Hindlimb muscle (tissue), 1 donor: ENCODE measurements around the gene TSPAN15. TPM values are rescaled to one million over a fixed set of nuclear protein-coding genes. Genes with fewer than 3 reads are reported as not detected.
"Not testable (repeated sequence)": the region's sequence is repeated elsewhere in the genome, so short reads cannot be mapped to it uniquely, and the experiment has no call there.

ENCODE experiments used
- DNase-seq: peaks from one replicate; pipeline ENCODE4 v3.0.0-alpha.2; 2013
- polyA plus RNA-seq: library from polyadenylated mRNA; unstranded; fragments of 120-200 nt; gene quantifications from one replicate; pipeline ENCODE4 v1.2.1, GENCODE V29; 2013; ENCODE audit not compliant: insufficient read length

The TSPAN15 gene
- polyA plus RNA-seq, 1 donor: 93.8 TPM

- not testable (repeated sequence) for DNase-seq
Observed at GRCh38 chr10:69488856-69489255, 37.6 kb downstream of the TSPAN15 start.

- no peak for DNase-seq
Observed at GRCh38 chr10:69489506-69490090, 38.3 kb downstream of the TSPAN15 start.

DNA sequence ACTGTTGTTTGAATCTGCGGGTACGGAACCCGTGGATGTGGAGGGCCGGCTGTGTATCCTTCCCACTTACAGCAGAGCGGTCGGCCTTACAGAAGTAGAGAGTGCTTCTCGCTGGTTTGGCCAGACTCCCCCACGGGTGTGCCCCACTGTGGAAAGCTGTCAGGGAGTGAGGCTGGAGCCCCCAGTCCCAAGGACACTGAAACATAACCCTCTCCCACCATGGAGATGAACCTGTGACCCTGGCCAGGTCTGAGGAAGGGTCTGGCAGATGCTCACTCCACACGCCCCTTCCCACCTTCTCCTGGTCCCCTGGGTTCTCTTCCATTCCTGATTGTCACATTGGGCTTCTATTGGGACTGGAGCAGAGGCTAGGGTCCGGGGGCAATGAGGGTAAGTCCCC lies 39.6 kb downstream of the TSPAN15 start:
- DNase-seq: no peak

- no peak for DNase-seq
Observed at GRCh38 chr10:69491611-69492010, 40.3 kb downstream of the TSPAN15 start.

GRCh38 chr10:69492091-69492745 lies 41.0 kb downstream of the TSPAN15 start:
- peak; percentile 46 for DNase-seq

DNA sequence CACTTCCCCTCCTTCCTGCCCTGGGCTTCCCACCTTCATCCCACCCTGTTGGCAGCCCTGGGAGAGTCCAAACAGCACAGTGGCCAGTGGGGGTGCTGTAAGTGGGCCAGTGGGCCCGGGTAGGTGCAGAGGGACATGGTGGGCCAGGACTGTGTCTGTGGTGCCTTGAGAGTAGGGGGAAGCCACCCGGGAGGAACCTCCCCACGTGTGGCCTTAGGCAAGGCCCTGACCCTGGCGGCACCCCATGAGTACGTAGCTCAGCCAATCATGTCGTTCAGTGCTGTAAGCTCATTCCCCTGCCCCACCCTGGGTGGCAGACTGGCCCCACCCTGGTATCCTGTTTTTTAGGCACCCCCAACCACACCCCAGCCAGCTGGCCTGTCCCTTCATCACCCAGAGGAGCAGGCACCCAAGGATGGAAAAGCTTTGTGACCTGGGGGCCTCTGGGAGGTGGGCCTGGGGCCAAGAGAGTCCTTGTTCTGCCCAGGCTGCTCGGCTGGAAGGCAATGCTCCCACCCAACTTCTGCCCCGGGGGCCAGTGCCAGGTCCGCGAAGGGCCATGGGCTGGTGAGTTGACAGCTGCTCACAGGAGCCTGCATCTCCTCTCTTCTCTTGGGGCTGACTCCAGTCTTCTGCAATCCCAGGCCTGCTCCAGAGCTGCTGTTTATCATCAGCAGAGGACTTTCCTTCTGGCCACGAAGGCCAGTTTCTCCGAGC lies 41.6 kb downstream of the TSPAN15 start:
- DNase-seq: no peak

GRCh38 chr10:69494626-69495558 lies 43.6 kb downstream of the TSPAN15 start:
- no peak for DNase-seq

DNA sequence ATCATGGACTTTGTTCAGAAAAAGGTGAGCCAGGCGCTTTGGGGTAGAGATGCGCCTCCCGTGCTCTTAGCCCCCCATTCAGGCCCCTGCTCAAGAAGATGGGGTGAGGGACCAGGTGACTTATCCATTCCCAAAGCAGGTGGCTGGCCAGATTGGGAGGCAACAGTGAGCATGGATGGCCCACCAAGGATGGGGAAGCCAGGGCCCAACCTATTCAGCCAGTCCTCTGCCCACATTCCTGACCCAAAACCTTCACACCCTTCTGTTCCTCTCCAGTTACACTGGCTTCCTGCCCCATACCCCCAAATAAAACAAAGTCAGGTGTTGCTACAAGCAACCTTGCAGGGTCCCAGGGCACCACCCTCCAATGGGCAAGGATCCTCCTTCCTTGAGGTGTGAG lies 44.4 kb downstream of the TSPAN15 start:
- DNase-seq: no peak

DNA sequence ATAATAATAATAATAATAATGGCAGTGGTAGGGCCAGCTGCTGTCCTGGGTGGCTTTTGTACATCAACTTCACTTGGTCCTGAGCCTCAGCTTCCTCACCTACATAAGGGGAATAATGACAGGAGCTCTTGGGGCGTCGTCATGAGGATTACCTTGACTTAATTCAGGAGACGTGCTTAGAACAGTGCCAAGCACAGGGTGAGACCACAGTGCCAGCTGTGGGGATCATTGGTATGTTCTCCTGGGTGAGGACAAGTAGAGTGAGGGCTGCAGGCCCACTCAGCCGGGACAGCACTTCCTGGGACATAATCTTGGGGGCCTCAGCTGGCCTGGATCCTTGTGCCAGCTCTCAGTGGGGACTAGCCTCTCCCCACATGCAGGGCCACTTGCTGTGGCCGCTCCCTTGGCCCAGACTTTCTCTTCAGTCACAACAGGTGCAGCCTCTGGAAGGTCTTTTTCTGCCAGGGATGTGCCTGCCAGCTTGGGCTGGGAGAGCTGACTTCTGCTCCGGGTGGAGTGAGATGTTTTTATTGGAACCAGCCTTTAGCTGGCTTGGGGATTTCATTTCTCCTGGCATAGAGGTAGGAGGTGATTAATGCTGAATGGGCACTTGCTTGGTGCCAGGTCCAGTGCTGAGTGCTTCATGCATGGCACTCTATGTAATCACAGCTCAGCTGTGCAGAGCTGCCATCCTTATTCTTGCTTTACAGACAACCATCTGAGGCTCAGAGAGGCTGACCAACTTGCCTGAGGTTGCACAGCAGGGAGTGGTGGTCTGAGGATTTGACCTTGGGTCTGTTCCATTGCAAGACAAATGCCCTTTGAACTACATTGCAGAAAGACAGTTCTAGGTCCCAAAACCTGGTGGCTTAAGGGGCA lies 45.3 kb downstream of the TSPAN15 start:
- DNase-seq: peak; percentile 51

DNA sequence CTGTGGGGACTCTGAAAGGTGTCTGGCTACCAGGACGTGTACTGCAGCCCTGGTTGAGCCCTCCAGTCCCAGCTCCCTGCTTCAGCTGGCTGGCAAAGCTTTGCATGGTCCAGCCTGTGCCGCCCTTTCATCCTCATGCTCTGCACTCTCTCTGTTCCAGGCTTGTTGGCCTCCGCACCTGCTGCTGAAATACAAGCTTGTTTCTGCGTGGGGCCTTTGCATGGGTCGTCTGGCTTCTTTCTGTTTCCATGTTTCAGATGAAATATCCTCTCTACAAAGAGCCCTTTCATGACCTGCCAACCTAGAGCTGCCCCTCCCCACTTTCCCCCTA lies 45.9 kb downstream of the TSPAN15 start:
- no peak for DNase-seq

GRCh38 chr10:69497611-69498390 lies 46.5 kb downstream of the TSPAN15 start:
- no peak for DNase-seq

DNA sequence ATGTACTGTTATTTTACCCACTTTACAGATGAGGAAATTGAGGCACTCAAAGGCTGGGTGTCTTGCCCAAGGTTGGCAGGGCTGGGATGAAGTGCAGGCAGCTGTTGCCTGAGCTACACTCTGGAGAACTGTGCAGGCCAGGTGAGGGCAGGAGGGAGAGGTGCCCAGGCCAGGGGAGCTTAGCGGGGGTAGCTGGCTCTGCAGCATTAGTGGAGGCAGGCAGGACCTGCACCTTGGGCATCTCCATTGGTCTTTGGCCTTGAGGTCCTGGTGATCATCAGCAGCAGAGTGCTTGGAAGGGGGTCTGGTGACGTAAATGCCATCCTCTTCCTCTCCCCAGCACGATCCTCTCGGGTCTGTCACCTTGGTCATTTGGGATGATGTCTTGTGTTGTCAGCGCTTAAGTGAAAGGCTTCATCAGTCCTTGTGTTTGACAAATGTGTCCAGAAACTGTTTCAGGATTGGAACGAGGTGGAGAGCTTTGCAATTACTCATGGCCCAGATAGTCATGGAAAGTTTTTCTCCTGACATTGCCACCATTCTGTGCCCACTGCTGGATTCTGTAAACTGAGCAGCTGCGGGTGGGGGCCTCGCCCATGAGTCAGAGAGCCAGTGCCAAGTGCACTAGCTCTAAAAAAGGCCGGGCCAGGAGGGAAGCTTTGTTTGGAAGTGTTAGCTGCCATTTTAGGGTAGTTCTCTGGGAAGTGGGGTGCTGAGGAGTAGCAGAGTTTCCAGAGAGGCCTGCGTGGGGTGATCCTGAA lies 47.6 kb downstream of the TSPAN15 start:
- no peak for DNase-seq

- no peak for DNase-seq
Observed at GRCh38 chr10:69499726-69500689, 48.7 kb downstream of the TSPAN15 start.

DNA sequence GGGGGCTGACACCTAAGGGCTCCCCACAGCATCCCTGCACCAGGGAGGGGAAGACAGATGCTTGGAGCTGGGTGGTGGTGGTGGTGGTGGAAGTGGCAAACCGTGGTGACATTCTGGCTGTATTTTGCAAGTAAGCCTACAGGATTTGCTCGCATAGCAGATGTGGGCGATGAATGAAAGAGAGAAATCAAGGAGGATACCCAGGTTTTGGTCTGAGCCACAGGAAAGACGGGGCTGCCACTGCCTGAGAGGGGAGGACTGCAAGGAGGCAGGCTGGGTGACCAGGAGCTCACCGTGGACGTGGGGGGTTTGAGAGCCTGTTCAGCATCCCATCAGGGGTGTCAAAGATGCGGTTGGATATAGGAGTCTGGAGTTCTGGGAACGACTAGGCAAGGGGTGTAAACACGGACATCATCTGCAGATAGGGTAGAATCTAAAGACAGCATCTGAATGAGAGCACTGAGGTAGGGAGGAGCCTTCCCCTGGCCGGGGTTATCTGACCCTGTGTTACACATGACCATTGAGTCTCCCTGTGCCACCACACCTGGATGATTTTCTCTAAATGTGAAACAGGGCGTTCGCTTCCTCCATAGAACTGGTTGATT lies 49.7 kb downstream of the TSPAN15 start:
- no peak for DNase-seq

GRCh38 chr10:69501657-69502056 lies 50.4 kb downstream of the TSPAN15 start:
- DNase-seq: no peak

GRCh38 chr10:69502589-69502988 lies 51.3 kb downstream of the TSPAN15 start:
- no peak for DNase-seq

GRCh38 chr10:69503001-69503895 lies 52.0 kb downstream of the TSPAN15 start:
- DNase-seq: no peak

- no peak for DNase-seq
Observed at GRCh38 chr10:69503896-69504265, 52.6 kb downstream of the TSPAN15 start.
